Endothelial cell of umbilical vein (primary cell): ENCODE measurements around the gene FRRS1L. TPM values are rescaled to one million over a fixed set of nuclear protein-coding genes. Genes with fewer than 3 reads are reported as not detected.

Experiments
- BruUV-seq: library from RNA; stranded (reverse); fragments of 400-500 nt; replicated peaks from 2 replicates; lab custom pipeline; 2021; lab: Mats Ljungman, UMichigan
- CTCF ChIA-PET: fragments of 300-600, 350-600 bp; sonication (Branson Sonifier 250); formaldehyde crosslinking; loops from one replicate; lab custom pipeline; 2021; ENCODE audit warnings: antibody characterized with exemption, inconsistent platforms; lab: Charles Lee
- POLR2A ChIA-PET: fragments of 300-600, 350-600 bp; sonication (Branson Sonifier 250); formaldehyde crosslinking; loops from one replicate; lab custom pipeline; 2021; ENCODE audit warnings: antibody characterized with exemption, inconsistent platforms; lab: Charles Lee
- DNase-seq: peaks from one replicate; pipeline ENCODE4 v3.0.0-alpha.2; 2011; ENCODE audit warnings: low read depth, low spot score
- FAIRE-seq: peaks from 2 replicates; lab custom pipeline; 2011; peaks lifted over from hg19 to GRCh38; lab: Jason Lieb, UNC
- H2AFZ ChIP-seq: 2 replicates; pipeline ENCODE4 v1.6.0; 2012; ENCODE audit warnings: low read depth, low read length, control low read depth, inconsistent platforms
- H3K27ac ChIP-seq: 2 replicates; pipeline ENCODE4 v1.5.1; 2011; ENCODE audit warnings: low read depth, mild to moderate bottlenecking, control low read depth, low read length, moderate library complexity; ENCODE audit not compliant: insufficient read depth
- H3K27me3 ChIP-seq, 2 experiments: 2 replicates each; pipeline versions ENCODE4 v1.6.0 to v1.6.1; 2011; ENCODE audit warnings: low read length in 2 of 2, mixed read lengths in 1 of 2; ENCODE audit not compliant: control insufficient read depth in 2 of 2, insufficient read depth in 2 of 2
- H3K36me3 ChIP-seq, 2 experiments: 2 replicates in 1 of 2; 3 replicates in 1 of 2; pipeline ENCODE4 v1.5.1; 2011; ENCODE audit warnings: low read length in 2 of 2, mild to moderate bottlenecking in 1 of 2, moderate library complexity in 1 of 2; ENCODE audit not compliant: control insufficient read depth in 2 of 2, insufficient read depth in 2 of 2; ENCODE audit errors: extremely low read depth in 1 of 2
- H3K4me1 ChIP-seq: 3 replicates; pipeline ENCODE4 v1.5.1; 2011; ENCODE audit warnings: mild to moderate bottlenecking, low read length; ENCODE audit not compliant: control insufficient read depth, insufficient read depth; ENCODE audit errors: extremely low read depth
- H3K4me2 ChIP-seq: 2 replicates; pipeline ENCODE4 v1.6.1; 2011; ENCODE audit warnings: low read length, control low read depth, mixed read lengths; ENCODE audit not compliant: insufficient read depth
- H3K4me3 ChIP-seq, 3 experiments: fragments of 200-600 bp in 1 of 3; sonication (generic), shearing (Covaris generic) in 1 of 3; replicated peaks in 1 of 3; 2 replicates each; pipeline ENCODE4 v1.5.1; 2011 to 2016; ENCODE audit warnings: control low read depth in 3 of 3, low read length in 3 of 3, mild to moderate bottlenecking in 2 of 3, inconsistent platforms in 1 of 3, low read depth in 1 of 3, moderate library complexity in 1 of 3; ENCODE audit not compliant: insufficient read depth in 1 of 3
- H3K79me2 ChIP-seq: 2 replicates; pipeline ENCODE4 v1.6.0; 2012; ENCODE audit warnings: low read length, inconsistent platforms; ENCODE audit not compliant: control insufficient read depth, insufficient read depth
- H3K9ac ChIP-seq: replicated peaks from 2 replicates; pipeline ENCODE3; 2011; ENCODE audit warnings: low read length, control low read depth; ENCODE audit not compliant: insufficient read depth; ENCODE audit errors: extremely low read depth
- H3K9me1 ChIP-seq: replicated peaks from 3 replicates; pipeline ENCODE4 v1.6.0; 2011; ENCODE audit warnings: mild to moderate bottlenecking, low read length; ENCODE audit not compliant: control insufficient read depth, insufficient read depth; ENCODE audit errors: extremely low read depth
- H3K9me3 ChIP-seq: replicated peaks from 2 replicates; pipeline ENCODE4 v1.5.1; 2012; ENCODE audit warnings: low read length, inconsistent platforms; ENCODE audit not compliant: control insufficient read depth, insufficient read depth
- H4K20me1 ChIP-seq: replicated peaks from 2 replicates; pipeline ENCODE3; 2011; ENCODE audit warnings: mild to moderate bottlenecking, low read length; ENCODE audit not compliant: control insufficient read depth, insufficient read depth; ENCODE audit errors: extremely low read depth
- CTCF ChIP-seq, 2 donors: IDR thresholded peaks; 1 replicate in 1 of 2; 2 replicates in 1 of 2; pipeline ENCODE4 v1.5.1; 2011; ENCODE audit warnings: low read length in 2 of 2, mild to moderate bottlenecking in 2 of 2, moderate library complexity in 2 of 2, control low read depth in 1 of 2, inconsistent platforms in 1 of 2, low read depth in 1 of 2; ENCODE audit not compliant: insufficient read depth in 1 of 2; ENCODE audit errors: extremely low read depth in 1 of 2
- EZH2 ChIP-seq: IDR thresholded peaks from 2 replicates; pipeline ENCODE4 v1.6.1; 2012; ENCODE audit warnings: borderline replicate concordance, low read depth, mild to moderate bottlenecking, moderate library complexity, low read length, inconsistent platforms; ENCODE audit not compliant: severe bottlenecking
- FOS ChIP-seq: IDR thresholded peaks from 2 replicates; pipeline ENCODE4 v1.6.1; 2011; ENCODE audit warnings: mild to moderate bottlenecking, low read length, moderate library complexity, borderline replicate concordance; ENCODE audit not compliant: insufficient read depth
- GATA2 ChIP-seq: IDR thresholded peaks from 2 replicates; pipeline ENCODE4 v1.7.0; 2011; ENCODE audit warnings: low read depth, mild to moderate bottlenecking, moderate library complexity, mixed read lengths, low read length; ENCODE audit not compliant: insufficient read length, insufficient read depth
- JUN ChIP-seq: IDR thresholded peaks from 2 replicates; pipeline ENCODE4 v1.6.1; 2011; ENCODE audit warnings: borderline replicate concordance, low read depth; ENCODE audit not compliant: insufficient read length, insufficient read depth
- MAX ChIP-seq: IDR thresholded peaks from 2 replicates; pipeline ENCODE4 v1.6.1; 2011; ENCODE audit not compliant: insufficient read depth, insufficient read length
- MYC ChIP-seq: IDR thresholded peaks from one replicate; pipeline ENCODE4 v1.6.1; 2011; ENCODE audit warnings: mild to moderate bottlenecking, low read depth, low read length
- POLR2A ChIP-seq: IDR thresholded peaks from 2 replicates; pipeline ENCODE4 v1.6.1; 2012; ENCODE audit warnings: low read depth, mild to moderate bottlenecking, control low read depth, low read length
- POLR2AphosphoS5 ChIP-seq: IDR thresholded peaks from 2 replicates; pipeline ENCODE4 v1.6.1; 2012; ENCODE audit warnings: low read depth, mild to moderate bottlenecking, control low read depth, low read length, moderate library complexity; ENCODE audit not compliant: insufficient read depth
- dilution Hi-C: fragments of 300-500 bp; cut with MboI; formaldehyde crosslinking; loops from one replicate; pipeline ENCODE4 v1.15.0; 2019; ENCODE audit warnings: low sequenced_read_pairs; ENCODE audit not compliant: extremely low pct_ligation_motif_present
- intact Hi-C: fragments of 100-400 bp; cut with micrococcal nuclease; formaldehyde crosslinking; loops from one replicate; pipeline ENCODE4 v1.10.0; 2022
- polyA plus RNA-seq, 4 experiments: library from polyadenylated mRNA; depleted of rRNA in 3 of 4; stranded (reverse) in 3 of 4; unstranded in 1 of 4; fragments of >200 nt; gene quantifications; 2 replicates each; pipeline versions ENCODE4 v1.2.1 to v1.2.3, GENCODE V29; 2011 to 2012; ENCODE audit warnings: missing spikeins in 1 of 4
- total RNA-seq: library from RNA; stranded (reverse); gene quantifications from 2 replicates; pipeline ENCODE4 v1.2.3, GENCODE V29; 2021

The FRRS1L gene
- total and polyA plus RNA-seq, 2 donors (not counting 3 experiments of a cell fraction or from before 2014, with no cell fraction given) = not detected

GRCh38 chr9:109094268-109094667 lies 72.8 kb downstream of the FRRS1L start:
- Histone ChIP-seq H3K36me3 (peaks cover 3 to 8% of the 10 kb centered on the region in 2 experiments), H4K20me1 (peaks cover 2% of the 10 kb centered on the region), H3K9me3 (no peaks in the 10 kb centered on the region), H3K4me3 (no peak overlapping the region), H3K27ac (no peak overlapping the region), H2AFZ (no peak overlapping the region), H3K27me3 (no peaks in the 10 kb centered on the region), H3K9me1 (no peaks in the 10 kb centered on the region), H3K4me2 (no peak overlapping the region), H3K9ac (no peak overlapping the region), H3K79me2 (peaks cover 38% of the 10 kb centered on the region), H3K4me1 (peaks cover 23% of the 10 kb centered on the region)
- POLR2A ChIA-PET = no interaction called here
- FAIRE-seq (no peak), DNase-seq (no peak)
- dilution Hi-C loops = no loop called here
- BruUV-seq = no TSS peak
- CTCF ChIA-PET = no interaction called here
- TF ChIP-seq CTCF (IDR thresholded peaks at IDR 0.05; ENCODE audit: extremely low read depth in 1 of 2, insufficient read depth in 1 of 2, low read depth in 1 of 2, low read length in 2 of 2) (no peak), MAX (no peak), GATA2 (no peak), FOS (no peak), EZH2 (no peak), POLR2A (no peak), JUN (no peak), MYC (no peak), POLR2AphosphoS5 (no peak)
- intact Hi-C loops = no loop called here
